C4-2B (cell line): ENCODE measurements around the gene TBL2.
"Not testable (repeated sequence)": the region's sequence is repeated elsewhere in the genome, so short reads cannot be mapped to it uniquely, and the experiment has no call there.

ENCODE experiments used
- ZFX ChIP-seq: fragments of 450-650 bp; IDR thresholded peaks from 2 replicates; pipeline ENCODE4 v1.6.1; 2017
- TF ChIP-seq, protein P1 (sequence below): fragments of 450-650 bp; conservative IDR thresholded peaks from 2 replicates; pipeline ENCODE4 v1.5.1; 2017; ENCODE audit warnings: mild to moderate bottlenecking

DNA sequence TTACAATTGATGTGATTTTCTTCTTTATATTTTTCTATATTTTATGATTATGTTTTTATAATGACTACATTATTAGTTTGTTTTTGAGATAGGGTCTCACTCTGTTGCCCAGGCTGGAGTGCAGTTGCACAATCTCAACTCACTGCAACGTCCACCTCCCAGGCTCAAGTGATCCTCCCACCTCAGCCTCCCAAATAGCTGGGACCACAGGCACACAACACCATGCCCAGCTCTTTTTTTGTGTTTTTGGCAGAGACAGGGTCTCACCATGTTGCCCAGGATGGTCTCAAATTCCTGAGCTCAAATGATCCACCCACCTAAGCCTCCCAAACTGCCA, 52.3 kb downstream of the TBL2 start:
- TF ChIP-seq, protein P1, sequence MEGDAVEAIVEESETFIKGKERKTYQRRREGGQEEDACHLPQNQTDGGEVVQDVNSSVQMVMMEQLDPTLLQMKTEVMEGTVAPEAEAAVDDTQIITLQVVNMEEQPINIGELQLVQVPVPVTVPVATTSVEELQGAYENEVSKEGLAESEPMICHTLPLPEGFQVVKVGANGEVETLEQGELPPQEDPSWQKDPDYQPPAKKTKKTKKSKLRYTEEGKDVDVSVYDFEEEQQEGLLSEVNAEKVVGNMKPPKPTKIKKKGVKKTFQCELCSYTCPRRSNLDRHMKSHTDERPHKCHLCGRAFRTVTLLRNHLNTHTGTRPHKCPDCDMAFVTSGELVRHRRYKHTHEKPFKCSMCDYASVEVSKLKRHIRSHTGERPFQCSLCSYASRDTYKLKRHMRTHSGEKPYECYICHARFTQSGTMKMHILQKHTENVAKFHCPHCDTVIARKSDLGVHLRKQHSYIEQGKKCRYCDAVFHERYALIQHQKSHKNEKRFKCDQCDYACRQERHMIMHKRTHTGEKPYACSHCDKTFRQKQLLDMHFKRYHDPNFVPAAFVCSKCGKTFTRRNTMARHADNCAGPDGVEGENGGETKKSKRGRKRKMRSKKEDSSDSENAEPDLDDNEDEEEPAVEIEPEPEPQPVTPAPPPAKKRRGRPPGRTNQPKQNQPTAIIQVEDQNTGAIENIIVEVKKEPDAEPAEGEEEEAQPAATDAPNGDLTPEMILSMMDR, result not testable (repeated sequence)
- not testable (repeated sequence) for TF ChIP-seq ZFX
